T-helper 1 cell treated with Interleukin-12 subunit alpha and Interleukin-12 subunit beta and Interleukin-4 antibody, amounts not matched to agents 30 μg/mL and 1 μg/mL, for 36 hours (primary cell): ENCODE data around the gene ARRB1.

ENCODE experiments used
- H3K27ac Mint-ChIP-seq: one replicate; pipeline ENCODE4 v1.8.0; 2021; ENCODE audit warnings: mild to moderate bottlenecking, mixed read lengths
- H3K27me3 Mint-ChIP-seq: one replicate; pipeline ENCODE4 v1.8.0; 2021; ENCODE audit warnings: low read depth, mixed read lengths
- H3K36me3 Mint-ChIP-seq: one replicate; pipeline ENCODE4 v1.8.0; 2021; ENCODE audit warnings: low read depth, mixed read lengths
- H3K4me1 Mint-ChIP-seq: one replicate; pipeline ENCODE4 v1.8.0; 2021; ENCODE audit warnings: low read depth, mixed read lengths
- H3K4me3 Mint-ChIP-seq: one replicate; pipeline ENCODE4 v1.8.0; 2021; ENCODE audit warnings: mild to moderate bottlenecking, moderate library complexity, mixed read lengths
- H3K9me3 Mint-ChIP-seq: one replicate; pipeline ENCODE4 v1.8.0; 2021; ENCODE audit warnings: mixed read lengths

ARRB1 gene

GRCh38 chr11:75330291-75330690, 21.2 kb downstream of the ARRB1 start:
- H3K27ac Mint-ChIP-seq = peak overlapping the region; percentile 87
- peaks cover 50% of the 10 kb centered on the region for H3K4me1 Mint-ChIP-seq
- H3K27me3 Mint-ChIP-seq = no peaks in the 10 kb centered on the region
- H3K9me3 Mint-ChIP-seq = peaks cover 4% of the 10 kb centered on the region
- peaks cover 14% of the 10 kb centered on the region for H3K36me3 Mint-ChIP-seq
- peak overlapping the region; percentile 15 for H3K4me3 Mint-ChIP-seq

GRCh38 chr11:75328426-75329277, 22.8 kb downstream of the ARRB1 start:
- peak overlapping the region; percentile 87 for H3K27ac Mint-ChIP-seq
- H3K36me3 Mint-ChIP-seq = peaks cover 17% of the 10 kb centered on the region
- peaks cover 4% of the 10 kb centered on the region for H3K9me3 Mint-ChIP-seq
- H3K4me3 Mint-ChIP-seq = peak overlapping the region; percentile 10
- H3K4me1 Mint-ChIP-seq = peaks cover 48% of the 10 kb centered on the region
- no peaks in the 10 kb centered on the region for H3K27me3 Mint-ChIP-seq

DNA sequence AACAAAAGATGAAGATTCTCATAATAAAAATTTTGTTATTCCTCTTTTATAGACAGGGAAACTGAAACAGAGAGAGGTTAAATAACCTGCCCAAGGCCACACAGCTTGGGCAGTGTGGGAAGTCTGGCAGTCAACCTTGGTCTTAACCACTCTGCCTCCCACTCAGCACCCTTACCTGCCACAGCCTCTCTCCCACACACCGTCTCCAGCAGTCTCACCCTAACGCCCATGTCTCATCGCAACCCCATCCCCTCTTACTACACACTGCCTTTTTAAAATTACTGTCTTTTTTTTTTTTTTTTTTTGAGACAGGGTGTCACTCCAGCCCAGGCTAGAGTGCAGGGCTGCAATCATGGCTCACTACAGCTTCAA, 25.0 kb downstream of the ARRB1 start:
- no peak overlapping the region for H3K4me3 Mint-ChIP-seq
- H3K27me3 Mint-ChIP-seq = no peaks in the 10 kb centered on the region
- H3K27ac Mint-ChIP-seq = peak overlapping the region; percentile 83
- no peaks in the 10 kb centered on the region for H3K9me3 Mint-ChIP-seq
- peaks cover 40% of the 10 kb centered on the region for H3K4me1 Mint-ChIP-seq
- H3K36me3 Mint-ChIP-seq = peaks cover 10% of the 10 kb centered on the region

DNA sequence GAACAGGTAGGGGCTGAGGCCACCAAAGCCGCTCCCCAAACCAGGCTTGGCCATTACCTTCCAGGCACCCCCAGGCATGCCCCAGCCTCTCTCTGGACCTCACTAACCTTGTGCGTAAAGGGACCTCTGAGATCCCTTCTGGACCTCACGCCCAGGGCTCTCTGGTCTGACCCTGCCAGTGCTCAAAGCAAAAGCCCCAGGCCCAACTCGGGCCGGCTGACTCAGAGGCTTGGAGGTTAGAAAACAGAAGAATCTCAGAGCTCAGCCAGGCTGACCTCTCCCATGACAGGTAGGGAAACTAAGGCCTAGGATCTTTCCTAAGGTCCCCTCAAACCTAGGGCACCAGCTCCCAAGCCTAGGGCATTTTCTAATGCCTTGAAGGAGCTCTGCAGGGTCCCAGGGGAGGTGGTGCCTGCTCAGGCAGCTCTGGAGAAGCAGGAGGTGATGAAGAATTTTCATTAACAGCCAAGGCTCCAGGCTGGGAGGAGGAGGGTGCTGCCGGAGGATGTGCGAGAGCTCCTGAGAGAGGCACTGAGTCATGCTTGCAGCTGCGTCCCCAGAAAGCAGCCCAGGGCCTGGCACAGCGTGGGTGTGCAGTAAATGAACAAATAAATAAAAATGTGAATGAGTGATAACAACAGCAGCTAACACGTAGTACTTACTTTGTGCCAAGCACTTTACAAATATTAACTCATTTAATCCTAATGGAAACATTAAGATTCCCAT, 25.6 kb downstream of the ARRB1 start:
- Mint-ChIP-seq H3K4me3 (no peak overlapping the region), H3K9me3 (no peaks in the 10 kb centered on the region), H3K27ac (peak overlapping the region; percentile 41), H3K4me1 (peaks cover 40% of the 10 kb centered on the region), H3K36me3 (peaks cover 8% of the 10 kb centered on the region), H3K27me3 (no peaks in the 10 kb centered on the region)

DNA sequence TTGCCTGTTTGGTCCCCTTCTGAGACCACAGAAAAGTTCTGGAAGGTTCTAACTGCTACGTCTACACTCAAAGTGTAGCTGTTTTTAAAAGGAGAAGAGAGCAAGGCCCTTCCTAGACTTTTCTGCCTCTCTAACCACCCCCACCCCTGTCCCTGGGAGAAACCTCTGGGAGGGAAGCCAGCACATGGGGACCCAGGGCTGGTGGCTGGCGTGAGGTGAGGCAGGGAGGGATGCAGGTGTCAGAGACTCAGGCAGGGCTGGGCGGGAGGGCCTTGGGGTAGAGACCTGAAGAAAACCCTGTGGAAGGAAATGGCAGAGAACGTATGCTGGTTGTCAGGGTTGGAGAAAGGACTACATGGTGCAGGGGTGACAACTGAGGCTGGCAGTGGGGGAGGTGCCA, 26.7 kb downstream of the ARRB1 start:
- no peaks in the 10 kb centered on the region for H3K9me3 Mint-ChIP-seq
- H3K4me3 Mint-ChIP-seq = no peak overlapping the region
- no peaks in the 10 kb centered on the region for H3K27me3 Mint-ChIP-seq
- H3K27ac Mint-ChIP-seq = no peak overlapping the region
- H3K4me1 Mint-ChIP-seq = peaks cover 32% of the 10 kb centered on the region
- H3K36me3 Mint-ChIP-seq = peaks cover 8% of the 10 kb centered on the region

- Mint-ChIP-seq H3K36me3 (peaks cover 8% of the 10 kb centered on the region), H3K27me3 (no peaks in the 10 kb centered on the region), H3K9me3 (no peaks in the 10 kb centered on the region), H3K4me1 (peaks cover 28% of the 10 kb centered on the region), H3K27ac (no peak overlapping the region), H3K4me3 (no peak overlapping the region)
Observed at GRCh38 chr11:75324189-75324588, 27.3 kb downstream of the ARRB1 start.

DNA sequence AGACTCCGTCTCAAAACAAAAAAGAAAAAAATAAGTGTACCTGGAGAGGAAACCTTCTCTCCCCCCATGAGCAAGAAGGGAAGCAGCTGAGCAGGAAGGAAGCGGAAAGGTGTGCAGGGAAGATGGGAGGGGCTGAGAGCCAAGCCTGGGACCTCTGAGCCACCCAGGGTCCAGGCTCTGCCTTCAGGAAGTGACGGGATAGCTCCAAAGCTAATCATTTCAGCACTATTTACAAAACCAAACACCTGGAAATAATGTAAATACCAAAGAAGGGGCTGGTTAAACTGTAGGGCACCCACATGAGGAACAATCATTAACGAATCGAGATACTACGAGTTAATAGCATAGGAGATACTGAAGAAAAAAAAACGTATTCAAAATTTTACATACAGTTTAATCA, 27.9 kb downstream of the ARRB1 start:
- Mint-ChIP-seq H3K9me3 (no peaks in the 10 kb centered on the region), H3K27ac (no peak overlapping the region), H3K4me3 (no peak overlapping the region), H3K27me3 (no peaks in the 10 kb centered on the region), H3K36me3 (peaks cover 8% of the 10 kb centered on the region), H3K4me1 (peaks cover 23% of the 10 kb centered on the region)

DNA sequence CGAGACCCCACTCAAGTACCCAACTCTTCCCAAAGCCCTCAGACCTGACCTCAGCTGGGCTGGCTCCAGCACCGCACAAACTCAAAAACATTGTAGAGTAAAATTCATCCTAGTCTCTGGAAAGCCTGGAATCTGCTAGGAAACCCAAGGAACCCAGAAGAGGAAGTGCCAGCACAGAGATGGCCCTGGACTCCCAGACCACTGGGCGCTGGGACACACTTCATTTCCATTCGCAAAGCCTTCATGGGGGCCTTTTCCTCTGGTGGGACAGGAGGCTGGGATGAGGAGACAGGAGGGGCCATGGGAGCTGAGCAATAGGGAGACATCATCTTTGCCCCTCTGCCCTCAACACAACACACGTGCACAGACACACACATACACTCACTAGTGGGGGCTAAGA, 30.8 kb downstream of the ARRB1 start:
- Mint-ChIP-seq H3K27ac (no peak overlapping the region), H3K4me3 (no peak overlapping the region), H3K27me3 (no peaks in the 10 kb centered on the region), H3K4me1 (peaks cover 5% of the 10 kb centered on the region), H3K9me3 (no peaks in the 10 kb centered on the region), H3K36me3 (peaks cover 6% of the 10 kb centered on the region)

GRCh38 chr11:75320046-75320618, 31.3 kb downstream of the ARRB1 start:
- no peaks in the 10 kb centered on the region for H3K27me3 Mint-ChIP-seq

GRCh38 chr11:75319035-75319877, 32.2 kb downstream of the ARRB1 start:
- no peak overlapping the region for H3K27ac Mint-ChIP-seq
- no peaks in the 10 kb centered on the region for H3K9me3 Mint-ChIP-seq

More at GRCh38 chr11:75320046-75320618, 31.3 kb downstream of the ARRB1 start:
- Mint-ChIP-seq H3K9me3 (no peaks in the 10 kb centered on the region), H3K4me1 (peaks cover 5% of the 10 kb centered on the region), H3K27ac (no peak overlapping the region), H3K36me3 (peaks cover 6% of the 10 kb centered on the region), H3K4me3 (no peak overlapping the region)

DNA sequence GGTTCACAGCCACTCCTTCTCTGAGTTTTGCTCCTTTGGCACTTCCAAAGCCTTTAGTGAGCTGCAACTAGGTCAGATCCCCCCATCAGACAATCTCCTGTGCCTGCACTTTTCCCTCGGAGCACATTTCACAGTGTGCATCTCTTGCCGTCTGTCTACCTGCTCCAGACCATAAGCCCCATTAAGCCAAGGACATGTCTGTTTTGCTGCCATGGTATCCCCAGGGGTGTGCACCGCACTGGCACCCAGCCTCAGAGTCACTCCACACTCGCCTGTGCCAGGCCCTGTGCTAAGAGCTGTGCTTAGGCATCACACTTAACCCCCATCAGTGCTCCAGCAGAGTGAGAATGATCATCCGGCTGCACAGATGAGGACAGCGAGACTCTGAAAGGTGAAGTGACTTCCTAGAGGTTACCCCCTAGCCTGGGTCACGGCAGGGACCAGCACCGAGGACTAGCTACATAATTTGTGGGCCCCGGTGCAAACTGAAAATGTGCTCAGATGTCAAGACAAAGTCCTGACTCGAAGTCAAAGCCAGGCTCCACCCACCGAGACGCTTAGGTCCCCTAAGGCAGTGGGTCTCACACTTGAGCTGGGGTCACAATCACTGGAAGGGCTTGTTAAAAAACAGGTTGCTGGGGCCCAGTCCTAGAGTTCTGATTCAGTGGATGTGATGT, 33.9 kb downstream of the ARRB1 start:
- peaks cover under 1% of the 10 kb centered on the region for H3K4me1 Mint-ChIP-seq
- no peaks in the 10 kb centered on the region for H3K27me3 Mint-ChIP-seq
- H3K27ac Mint-ChIP-seq = no peak overlapping the region
- no peaks in the 10 kb centered on the region for H3K9me3 Mint-ChIP-seq
- H3K36me3 Mint-ChIP-seq = peaks cover under 1% of the 10 kb centered on the region
- H3K4me3 Mint-ChIP-seq = no peak overlapping the region

More at GRCh38 chr11:75319035-75319877, 32.2 kb downstream of the ARRB1 start:
- Mint-ChIP-seq H3K4me3 (no peak overlapping the region), H3K36me3 (peaks cover 6% of the 10 kb centered on the region), H3K27me3 (no peaks in the 10 kb centered on the region), H3K4me1 (peaks cover 5% of the 10 kb centered on the region)

DNA sequence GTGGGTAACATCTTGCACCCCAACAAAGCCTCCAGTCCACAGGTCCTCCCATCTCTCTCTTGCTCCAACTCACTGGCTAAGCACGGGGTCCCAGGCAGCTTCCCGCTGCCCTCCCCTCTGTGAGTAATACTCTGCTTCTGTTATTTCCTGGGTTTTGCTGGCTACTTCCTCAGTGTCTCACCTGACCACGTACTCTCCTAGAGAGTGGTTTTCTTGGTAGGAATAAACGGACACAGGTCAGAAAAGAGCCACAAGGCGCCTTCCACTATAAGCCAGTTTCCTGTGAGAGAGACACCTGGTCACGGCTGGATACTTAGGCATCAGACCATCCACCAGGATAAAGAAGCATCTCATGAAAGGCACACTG, 36.0 kb downstream of the ARRB1 start:
- no peak overlapping the region for H3K27ac Mint-ChIP-seq
- H3K9me3 Mint-ChIP-seq = no peaks in the 10 kb centered on the region
- H3K4me1 Mint-ChIP-seq = peaks cover 2% of the 10 kb centered on the region
- peaks cover 3% of the 10 kb centered on the region for H3K36me3 Mint-ChIP-seq
- no peak overlapping the region for H3K4me3 Mint-ChIP-seq
- no peaks in the 10 kb centered on the region for H3K27me3 Mint-ChIP-seq

GRCh38 chr11:75314771-75315438, 36.6 kb downstream of the ARRB1 start:
- Mint-ChIP-seq H3K9me3 (no peaks in the 10 kb centered on the region), H3K4me1 (peaks cover 2% of the 10 kb centered on the region), H3K27ac (no peak overlapping the region), H3K36me3 (peaks cover 3% of the 10 kb centered on the region), H3K27me3 (no peaks in the 10 kb centered on the region), H3K4me3 (no peak overlapping the region)
